ENCODE measurements around the gene TROAP. TPM values are rescaled to one million over a fixed set of nuclear protein-coding genes. Genes with fewer than 3 reads are reported as not detected.
"Not testable (repeated sequence)": the region's sequence is repeated elsewhere in the genome, so short reads cannot be mapped to it uniquely, and the experiment has no call there.

Gene TROAP
- total RNA-seq, 1 experiment from 2014 or later: 65.3 TPM

DNA sequence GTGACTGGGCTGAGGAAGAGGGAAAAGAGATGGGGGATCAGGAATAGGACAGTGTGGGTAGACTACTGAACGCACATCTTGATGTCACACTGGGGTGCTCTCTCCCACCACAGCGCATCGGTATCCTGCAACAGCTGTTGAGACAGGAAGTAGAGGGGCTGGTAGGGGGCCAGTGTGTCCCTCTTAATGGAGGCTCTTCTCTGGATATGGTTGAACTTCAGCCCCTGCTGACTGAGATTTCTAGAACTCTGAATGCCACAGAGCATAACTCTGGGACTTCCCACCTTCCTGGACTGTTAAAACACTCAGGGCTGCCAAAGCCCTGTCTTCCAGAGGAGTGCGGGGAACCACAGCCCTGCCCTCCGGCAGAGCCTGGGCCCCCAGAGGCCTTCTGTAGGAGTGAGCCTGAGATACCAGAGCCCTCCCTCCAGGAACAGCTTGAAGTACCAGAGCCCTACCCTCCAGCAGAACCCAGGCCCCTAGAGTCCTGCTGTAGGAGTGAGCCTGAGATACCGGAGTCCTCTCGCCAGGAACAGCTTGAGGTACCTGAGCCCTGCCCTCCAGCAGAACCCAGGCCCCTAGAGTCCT is 7.1 kb downstream of the TROAP start:
- no peak for DNase-seq (ENCODE audit: low spot score)

DNA sequence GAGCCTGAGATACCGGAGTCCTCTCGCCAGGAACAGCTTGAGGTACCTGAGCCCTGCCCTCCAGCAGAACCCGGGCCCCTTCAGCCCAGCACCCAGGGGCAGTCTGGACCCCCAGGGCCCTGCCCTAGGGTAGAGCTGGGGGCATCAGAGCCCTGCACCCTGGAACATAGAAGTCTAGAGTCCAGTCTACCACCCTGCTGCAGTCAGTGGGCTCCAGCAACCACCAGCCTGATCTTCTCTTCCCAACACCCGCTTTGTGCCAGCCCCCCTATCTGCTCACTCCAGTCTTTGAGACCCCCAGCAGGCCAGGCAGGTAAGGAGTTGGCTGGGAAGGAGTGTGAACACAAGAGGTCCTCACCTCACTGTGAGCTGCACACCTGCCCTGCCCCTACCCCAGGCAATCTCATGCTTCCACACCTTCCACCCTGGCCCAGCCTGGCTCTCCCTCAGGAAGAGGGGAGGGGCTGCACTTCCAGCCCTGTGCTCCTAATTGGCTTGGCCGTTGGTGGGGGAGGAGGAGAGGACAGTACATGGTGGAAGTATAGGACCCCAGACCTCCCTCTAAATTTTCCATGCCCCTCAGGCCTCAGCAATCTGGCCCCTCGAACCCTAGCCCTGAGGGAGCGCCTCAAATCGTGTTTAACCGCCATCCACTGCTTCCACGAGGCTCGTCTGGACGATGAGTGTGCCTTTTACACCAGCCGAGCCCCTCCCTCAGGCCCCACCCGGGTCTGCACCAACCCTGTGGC is 7.8 kb downstream of the TROAP start:
- DNase-seq (ENCODE audit: low spot score): no peak

DNA sequence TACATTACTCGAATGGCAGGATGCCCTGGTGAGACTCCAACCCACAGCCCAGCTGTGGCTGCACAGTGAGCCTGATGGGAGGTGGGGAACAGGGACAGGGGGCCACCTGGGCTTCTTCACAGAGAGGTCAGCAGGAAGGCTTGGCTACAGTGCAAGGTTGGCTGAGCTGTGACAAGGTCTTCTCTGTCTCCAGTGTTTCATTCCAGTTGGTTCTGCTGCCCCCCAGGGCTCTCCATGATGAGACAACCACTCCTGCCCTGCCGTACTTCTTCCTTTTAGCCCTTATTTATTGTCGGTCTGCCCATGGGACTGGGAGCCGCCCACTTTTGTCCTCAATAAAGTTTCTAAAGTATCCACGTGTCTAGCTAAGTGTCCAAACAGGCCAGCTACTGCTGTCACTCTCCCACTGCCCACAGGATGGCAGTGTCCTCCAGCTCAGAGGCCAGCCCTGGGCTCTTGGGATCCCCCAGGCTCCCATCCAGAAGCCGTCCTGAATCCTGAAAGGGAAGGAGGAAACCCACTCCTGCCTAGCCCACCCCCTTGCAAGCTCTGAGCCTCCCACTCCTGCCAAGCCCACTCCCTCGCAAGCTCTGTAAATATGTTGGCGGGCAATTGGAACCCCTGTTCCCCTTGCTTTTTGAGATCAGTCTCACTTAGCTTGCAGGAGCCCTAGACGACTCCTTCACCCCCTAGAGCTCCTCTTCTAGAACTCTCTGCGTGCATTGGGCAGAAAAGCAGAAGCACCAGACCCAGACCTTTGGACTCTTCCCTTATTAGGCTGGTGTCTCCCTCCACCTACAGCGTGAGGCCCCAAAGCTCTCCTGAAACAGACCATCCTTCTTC is 8.5 kb downstream of the TROAP start:
- DNase-seq (ENCODE audit: low spot score): peak; percentile 82

DNA sequence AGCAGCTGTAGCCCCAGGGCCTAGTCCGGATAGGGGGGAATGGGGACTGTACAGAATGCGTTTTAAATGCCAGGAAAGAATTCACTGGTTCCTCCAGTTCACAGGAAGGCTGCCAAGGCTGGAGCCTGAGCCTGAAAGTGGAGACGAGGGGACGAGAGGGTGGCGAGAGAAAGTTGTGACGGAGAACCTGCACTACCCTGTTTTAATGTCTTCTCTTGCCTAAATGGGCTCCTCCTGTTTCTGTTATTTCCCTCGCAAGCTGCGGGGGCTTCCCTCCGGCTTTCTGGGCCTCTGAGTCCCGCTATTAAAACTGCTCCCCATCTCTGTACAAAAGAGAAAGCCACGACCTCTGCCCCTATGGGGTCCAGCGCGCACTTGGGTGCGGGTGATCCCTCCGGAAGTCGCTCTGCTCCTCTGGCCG is 9.4 kb downstream of the TROAP start:
- no peak for DNase-seq (ENCODE audit: low spot score)

DNA sequence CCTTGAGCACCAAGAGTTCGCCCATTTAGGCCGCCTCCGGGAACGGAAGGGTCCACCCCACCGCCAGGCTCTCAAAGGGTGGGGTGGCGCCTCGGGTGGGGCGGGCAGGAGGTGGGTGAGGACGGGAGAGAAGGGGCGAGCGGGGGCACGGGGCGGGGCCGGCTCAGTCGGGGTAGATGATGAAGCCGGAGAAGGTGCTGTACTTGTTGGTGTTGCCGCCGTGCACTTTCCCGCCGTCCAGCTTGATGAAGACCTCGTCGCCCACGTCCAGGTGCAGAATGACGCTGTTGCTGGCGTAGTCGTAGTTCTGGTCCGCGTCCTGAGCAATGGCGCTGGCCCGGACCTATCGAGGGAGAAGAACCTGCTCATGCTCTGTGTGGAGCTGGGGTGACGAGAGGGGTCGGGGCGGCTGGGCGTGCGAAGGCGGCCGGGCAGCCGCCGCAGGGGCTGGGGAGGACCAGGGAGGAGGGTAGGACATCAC is 9.9 kb downstream of the TROAP start:
- no peak for DNase-seq (ENCODE audit: low spot score)

DNA sequence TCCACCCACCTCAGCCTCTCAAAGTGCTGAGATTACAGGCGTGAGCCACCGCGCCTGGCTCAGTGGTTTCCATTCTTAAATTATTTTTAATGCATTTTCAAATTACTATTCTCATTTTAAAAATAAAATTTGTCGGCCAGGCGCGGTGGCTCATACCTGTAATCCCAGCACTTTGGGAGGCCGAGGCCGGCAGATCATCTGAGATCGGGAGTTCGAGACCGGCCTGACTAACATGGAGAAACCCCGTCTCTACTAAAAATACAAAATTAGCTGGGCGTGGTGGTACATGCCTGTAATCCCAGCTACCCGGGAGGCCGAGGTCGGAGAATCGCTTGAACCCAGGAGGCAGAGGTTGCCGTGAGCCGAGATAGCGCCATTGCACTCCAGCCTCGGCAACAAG is 10.7 kb downstream of the TROAP start:
- DNase-seq (ENCODE audit: low spot score): not testable (repeated sequence)

DNA sequence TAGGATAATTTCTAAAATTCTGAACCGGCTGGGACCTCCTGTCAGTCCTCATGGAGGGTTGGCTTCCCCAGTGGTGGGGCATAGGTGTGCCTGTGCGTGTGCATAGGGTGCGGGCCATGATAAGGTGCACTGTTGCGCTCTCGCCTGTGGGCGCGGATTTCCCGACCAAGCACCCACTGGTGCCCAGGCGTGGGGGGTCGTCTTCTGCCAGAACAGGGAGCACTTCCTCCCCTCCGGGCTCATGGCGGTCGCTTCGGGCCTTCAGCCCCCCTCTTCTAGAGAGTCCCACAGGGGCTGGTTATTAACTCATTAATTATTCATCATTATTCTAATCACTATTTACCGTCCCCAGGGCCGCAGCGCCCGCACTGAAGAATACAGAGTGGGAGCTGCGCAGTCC is 11.2 kb downstream of the TROAP start:
- DNase-seq (ENCODE audit: low spot score): no peak

DNA sequence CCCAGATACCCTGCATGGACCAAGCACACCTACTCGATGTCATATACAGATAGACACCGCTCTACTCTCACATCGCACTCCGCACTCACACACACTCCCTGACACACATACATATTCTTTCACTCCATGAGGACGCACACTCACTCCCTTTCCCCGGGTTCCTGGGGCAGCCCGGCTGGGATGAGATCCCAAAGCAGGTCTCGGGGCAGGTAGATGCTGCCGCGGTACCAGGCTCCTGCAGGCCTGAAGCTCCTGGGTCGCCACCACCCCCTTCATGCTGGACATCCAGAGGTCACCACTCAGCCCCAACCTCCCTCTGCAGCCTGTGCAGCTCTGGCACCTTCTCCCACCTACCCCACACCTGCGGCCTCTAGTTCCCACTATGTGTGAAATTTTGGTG is 11.6 kb downstream of the TROAP start:
- DNase-seq (ENCODE audit: low spot score): no peak

DNA sequence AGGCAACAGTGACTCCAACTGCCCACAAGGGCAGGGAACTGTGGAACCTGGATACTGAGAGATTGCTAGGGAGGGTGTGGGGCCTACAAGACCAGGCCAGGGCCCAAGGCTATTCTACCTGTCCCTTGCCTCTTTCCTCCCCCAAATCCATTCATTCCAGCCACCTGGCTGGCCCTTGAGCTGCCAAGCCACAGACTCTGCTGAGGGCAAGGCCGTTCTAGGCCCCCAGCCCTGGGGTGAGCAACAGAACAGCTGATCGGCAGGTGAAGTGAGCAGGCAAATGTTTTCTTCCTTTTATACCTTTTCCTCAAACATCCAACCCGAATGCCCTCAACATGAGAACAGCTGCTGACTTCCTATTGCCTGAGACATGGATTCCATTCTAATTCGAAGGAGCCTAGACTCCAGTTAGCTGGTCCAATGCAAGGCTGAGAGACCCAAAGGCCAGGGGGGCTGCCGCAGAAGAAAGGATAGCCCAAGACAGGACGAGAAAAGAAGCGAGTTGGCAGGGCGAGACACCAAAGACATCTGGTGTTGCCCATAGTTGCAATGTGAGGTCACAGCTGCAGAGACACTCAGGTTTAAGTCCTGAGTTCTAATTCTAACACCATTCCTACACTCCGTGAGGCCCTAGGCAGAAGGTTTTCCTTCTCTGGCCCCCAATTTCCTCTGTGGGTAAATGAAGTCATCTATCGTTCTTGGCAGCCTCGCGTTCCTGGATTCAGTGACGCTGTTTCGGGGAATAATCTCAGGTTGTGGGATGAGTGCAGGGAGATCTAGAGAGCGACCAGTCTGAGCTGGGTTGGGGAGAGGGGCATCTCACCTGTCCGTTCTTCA is 12.3 kb downstream of the TROAP start:
- DNase-seq (ENCODE audit: low spot score): no peak

DNA sequence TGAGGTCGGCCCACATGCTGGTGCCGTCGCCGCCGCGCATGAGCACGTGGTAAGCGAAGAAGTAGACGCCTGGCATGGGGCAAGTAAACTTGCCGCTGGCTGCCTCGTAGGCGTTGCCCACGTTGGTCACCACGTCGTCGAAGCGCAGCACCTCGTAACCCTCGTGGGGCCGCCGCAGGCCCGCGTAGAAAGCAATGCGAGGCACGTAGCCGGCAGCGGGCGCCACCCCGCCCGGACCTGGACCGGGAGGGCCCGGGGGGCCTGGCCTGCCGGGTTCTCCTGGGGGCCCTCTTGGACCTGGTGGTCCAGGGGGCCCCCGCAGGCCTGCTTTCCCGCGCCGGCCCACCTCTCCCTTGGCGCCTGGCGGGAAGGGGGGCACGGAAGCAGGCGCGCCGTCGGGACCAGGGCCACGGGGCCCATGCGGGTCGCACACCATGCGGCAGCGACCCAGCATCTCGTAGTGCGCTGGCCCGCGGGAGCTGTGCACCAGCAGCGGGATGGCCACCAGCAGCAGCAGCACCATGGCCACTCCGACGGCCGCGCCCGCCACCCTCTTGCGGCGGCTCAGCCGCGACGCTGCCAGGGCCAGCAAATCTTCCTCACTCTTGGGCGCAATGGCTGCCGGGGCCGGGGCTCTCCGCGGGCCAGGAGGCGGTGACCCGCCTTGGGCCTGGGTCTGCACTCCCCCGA is 13.0 kb downstream of the TROAP start:
- DNase-seq (ENCODE audit: low spot score): no peak

DNA sequence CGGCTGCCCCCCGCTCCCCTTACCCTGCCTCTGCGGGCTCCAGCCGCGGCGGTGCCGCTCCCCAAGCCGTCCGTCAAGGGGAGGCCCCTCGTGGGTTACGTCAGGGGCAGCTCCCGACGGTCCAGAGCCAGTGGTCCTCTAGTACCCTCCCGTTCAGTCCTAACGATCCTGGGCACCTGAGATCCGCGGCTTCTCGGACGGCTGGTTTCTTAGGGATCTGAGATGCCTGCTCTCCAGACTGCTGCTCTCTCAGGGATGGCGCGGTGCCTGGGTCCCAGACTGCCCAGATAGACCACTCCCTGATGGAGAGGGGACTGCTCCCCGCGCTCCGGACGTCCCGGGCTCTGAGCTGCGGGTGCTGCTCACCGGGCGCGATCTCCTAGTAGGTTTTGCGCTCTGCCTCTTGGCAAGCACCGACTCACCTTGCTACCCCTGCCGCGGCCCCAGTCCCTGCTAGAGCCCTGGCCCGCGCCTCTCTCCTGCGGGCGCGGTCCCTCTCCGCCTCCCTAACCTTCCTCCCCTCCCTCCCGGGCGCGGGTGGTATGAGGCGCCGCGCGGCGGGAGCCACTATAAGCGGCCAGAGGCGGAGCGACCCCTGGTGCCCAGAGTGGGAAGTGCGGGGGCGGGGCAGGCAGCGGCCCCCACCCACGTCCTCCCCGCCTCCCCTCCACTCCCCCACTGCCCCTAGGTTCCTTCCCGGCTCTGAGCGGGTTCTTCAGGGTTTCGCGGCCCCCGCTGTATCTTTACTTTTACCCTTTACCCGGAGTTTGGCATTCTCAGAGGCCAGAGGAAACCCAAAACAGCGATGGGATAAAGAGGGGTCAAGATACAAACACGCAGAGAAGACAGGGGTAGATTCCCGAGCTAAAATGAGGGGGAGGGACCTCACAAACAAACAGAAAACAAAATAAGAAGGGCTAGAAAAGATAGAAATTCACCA is 13.9 kb downstream of the TROAP start, which contains the start of gene C1QL4:
TSS of gene C1QL4 (minus strand) at position 544 of the 940 bp plus-strand sequence. CDS start 711 bp downstream, outside the sequence.
- peak; percentile 79 for DNase-seq (ENCODE audit: low spot score)

DNA sequence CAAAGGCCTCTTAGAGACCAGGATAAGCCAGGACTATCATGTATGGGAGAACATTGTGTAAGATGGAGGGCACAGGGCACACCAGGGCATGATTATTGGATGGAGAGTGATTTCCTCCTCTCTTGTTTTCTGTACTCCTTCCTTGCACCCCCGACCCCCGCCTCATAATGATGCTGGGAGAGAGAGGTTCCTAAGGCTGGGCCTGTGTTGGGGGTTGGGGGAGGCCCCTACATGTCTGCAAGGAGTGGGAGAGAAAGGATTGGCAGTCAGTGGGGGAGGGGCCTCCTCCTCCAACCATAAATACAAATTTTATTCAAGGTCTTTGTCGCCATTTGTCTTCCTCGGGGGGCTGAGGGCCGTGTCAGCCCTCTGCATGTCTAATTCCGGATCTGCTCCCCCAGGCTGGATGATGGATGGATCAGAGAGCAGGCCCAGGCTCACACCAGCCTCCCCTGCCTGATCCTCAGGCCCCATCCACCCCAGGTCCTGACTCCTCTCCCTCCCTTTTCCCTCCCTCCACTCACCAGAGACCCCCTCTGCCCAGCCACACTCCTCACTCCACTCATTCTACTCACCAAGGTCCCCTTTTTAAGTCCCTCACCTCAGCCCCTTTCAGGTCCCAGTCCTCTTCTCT is 15.9 kb downstream of the TROAP start:
- DNase-seq (ENCODE audit: low spot score): no peak

DNA sequence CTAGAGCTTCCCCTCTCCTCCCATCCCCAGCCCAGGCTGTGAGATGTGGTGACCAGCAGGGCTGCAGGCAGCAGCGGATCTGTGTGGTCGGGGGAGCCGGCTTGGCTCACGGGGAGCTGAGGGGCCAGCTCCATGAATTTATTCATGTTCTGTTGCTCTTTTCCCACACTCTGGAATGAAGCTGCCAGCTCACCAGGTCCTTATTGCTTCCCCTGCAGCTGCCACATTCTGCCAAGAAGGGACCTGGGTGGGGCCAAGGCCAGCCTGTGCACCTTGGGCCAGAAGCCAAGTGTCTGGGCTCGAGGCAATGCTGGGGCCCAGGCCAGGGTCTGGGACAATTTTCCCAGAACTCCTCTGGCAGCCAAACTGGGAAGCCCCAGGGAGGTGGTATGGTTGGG is 16.4 kb downstream of the TROAP start:
- DNase-seq (ENCODE audit: low spot score): no peak

DNA sequence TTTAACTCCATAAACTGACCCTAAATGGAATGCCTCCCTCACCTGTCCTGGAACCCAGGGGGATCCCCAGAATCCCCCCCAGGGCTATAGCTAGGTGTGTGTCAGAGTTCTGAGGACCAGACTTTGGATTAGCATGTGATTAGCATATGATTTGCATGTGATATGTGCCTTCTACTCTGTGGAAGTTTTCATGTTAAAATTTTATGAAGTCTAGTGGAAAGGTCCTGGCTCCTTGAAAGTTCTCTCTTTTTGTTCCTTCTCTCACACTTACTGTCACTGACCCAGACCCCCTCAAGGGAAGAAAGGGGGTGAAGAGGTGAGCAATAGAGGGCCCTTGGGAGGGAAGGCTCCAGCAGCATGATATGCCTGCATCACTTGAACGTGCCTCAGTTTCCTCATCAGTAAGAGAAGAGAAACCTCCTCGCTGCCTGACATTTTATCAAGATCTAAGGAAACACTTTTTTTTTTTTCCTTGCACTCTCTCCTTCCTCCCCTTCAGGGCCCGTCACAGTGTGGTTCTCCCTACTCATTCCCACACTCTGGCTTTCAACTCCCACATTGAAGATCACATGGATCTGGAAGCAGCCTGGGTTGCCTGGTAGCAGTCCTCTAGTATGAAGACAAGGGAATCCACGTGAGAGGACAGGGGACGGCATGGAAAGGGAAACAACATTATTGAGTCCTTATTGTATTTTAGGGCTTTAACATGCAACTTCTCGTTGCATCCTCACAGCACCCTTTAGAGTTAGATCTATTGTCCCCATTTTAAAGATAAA is 17.2 kb downstream of the TROAP start:
- DNase-seq (ENCODE audit: low spot score): no peak

DNA sequence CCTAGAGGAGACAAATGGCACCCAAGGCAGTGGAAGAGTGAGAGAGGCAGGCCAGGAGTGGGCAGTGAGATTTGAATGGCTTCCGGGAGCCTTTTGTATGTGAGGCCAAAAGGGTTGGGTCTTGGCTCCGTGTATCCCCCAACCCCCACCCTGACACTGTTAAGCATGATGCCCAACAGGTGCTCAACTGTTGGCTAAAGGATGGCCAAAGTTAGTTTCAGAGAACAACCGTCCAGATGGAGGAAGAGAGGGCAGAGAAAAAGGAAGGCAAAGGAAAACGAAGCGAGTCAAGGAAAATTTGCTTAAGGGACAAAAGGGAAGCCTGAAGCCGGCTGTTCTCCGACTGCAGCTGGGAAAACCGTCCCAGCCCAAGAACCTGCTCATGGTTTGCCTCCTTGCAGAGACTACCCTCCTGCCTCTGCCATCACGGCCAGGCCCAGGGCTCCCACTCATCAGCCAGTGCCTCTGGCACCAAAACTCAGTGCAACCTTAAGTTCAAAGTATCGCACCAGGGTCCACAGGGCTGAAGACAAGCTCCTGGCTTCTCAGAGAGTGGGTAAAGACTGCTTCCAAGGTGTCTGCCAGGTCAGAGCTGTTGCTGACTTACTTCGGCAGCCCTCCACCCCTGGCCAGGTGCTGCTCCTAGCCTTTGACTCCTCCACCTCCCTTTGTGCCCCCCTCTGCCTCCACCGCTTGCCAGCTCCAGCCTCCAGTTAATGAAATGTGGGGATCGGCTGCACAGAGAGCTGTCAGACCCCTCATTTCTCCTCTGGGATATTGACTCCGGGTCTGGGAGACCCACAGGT is 18.1 kb downstream of the TROAP start:
- DNase-seq (ENCODE audit: low spot score): no peak

DNA sequence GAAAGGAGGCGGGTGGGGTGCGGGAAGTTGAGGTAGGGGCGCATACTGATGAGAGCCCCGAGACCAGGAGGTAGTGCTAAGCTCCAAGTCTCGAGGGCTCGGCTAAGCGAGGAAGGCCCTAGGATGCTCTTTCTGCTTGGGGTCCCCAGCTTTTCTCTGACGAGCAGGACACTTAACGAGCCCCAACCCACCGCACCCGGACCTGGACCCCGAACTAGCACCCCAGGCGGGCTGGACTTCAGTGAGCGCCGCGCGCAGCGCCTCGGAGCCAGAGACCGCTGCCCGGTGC is 18.7 kb downstream of the TROAP start:
- no peak for DNase-seq (ENCODE audit: low spot score)

DNA sequence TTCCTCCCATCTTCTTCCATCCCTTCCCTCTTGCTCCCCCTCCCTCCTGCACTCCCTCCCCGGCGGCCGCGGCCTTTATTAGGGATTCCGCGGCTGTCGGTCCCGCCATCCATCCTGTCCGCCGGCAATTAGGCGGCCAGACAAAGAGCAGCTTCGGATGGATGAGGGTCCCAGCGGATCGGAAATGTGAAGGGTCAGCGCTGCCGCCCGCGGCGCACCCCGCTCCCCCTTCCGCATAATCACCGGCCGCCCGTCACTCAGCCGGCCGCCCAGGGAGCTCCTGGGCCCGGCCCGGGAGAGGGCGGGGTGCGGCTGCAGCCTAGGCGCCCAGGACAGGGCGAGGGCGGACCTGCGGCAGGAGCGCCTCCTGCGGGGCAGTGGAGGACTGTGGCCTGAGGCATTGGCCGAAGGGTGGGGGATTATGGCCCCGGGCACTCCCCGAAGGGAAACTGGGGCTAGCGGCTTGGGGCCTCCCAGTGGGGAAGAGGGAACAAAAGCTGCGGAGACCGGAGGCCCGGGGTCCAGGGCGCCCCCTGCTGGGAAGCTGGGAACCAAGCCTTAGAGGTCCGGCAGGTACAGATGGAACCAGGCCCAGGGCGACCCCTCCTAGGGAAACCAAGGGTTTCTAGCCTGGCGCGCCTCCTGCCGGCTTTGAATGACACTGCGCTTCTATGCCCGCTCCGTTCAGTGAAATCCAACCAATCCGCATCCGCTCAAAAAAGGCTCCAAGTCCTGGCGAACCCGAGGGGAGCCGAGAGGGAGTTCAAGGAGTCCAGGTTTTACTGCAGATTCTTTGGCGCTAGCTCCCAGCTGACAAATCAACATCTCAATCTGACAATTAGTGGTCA is 19.2 kb downstream of the TROAP start:
- DNase-seq (ENCODE audit: low spot score): peak; percentile 81

Data from HT-29 (cell line).